ENCODE measurements around the gene PDCL3.

Gene PDCL3

GRCh38 chr2:100563407-100564247, 834 bp downstream of the PDCL3 start:
- Histone ChIP-seq H3K9ac (ENCODE audit: low read length) (peak overlapping the region; percentile 86), H3K9me3 (ENCODE audit: low read length) (no peaks in the 10 kb centered on the region), H3K4me3 (ENCODE audit: low read depth in 1 of 2, low read length in 2 of 2) (peak overlapping the region; percentile 91 to 98), H3K27me3 (ENCODE audit: control insufficient read depth in 1 of 2, insufficient read depth in 2 of 2, low read length in 2 of 2) (no peaks in the 10 kb centered on the region), H3K27ac (ENCODE audit: low read depth, low read length) (peak overlapping the region; percentile 92), H3K4me1 (ENCODE audit: insufficient read depth, low read length) (peaks cover 17% of the 10 kb centered on the region), H3K36me3 (ENCODE audit: insufficient read depth, low read length) (peaks cover 10% of the 10 kb centered on the region)

GRCh38 chr2:100568989-100569388, 6.2 kb downstream of the PDCL3 start:
- H3K27me3 ChIP-seq (ENCODE audit: control insufficient read depth in 1 of 2, insufficient read depth in 2 of 2, low read length in 2 of 2): no peaks in the 10 kb centered on the region
- H3K4me3 ChIP-seq (ENCODE audit: low read depth in 1 of 2, low read length in 2 of 2): no peak overlapping the region
- H3K9ac ChIP-seq (ENCODE audit: low read length): no peak overlapping the region
- H3K9me3 ChIP-seq (ENCODE audit: low read length): no peaks in the 10 kb centered on the region
- H3K4me1 ChIP-seq (ENCODE audit: insufficient read depth, low read length): peaks cover 5% of the 10 kb centered on the region
- H3K27ac ChIP-seq (ENCODE audit: low read depth, low read length): no peak overlapping the region
- H3K36me3 ChIP-seq (ENCODE audit: insufficient read depth, low read length): peaks cover 32% of the 10 kb centered on the region

GRCh38 chr2:100571668-100572067, 8.9 kb downstream of the PDCL3 start:
- Histone ChIP-seq H3K4me3 (ENCODE audit: low read depth in 1 of 2, low read length in 2 of 2) (no peak overlapping the region), H3K36me3 (ENCODE audit: insufficient read depth, low read length) (peaks cover 32% of the 10 kb centered on the region), H3K27ac (ENCODE audit: low read depth, low read length) (no peak overlapping the region), H3K27me3 (ENCODE audit: control insufficient read depth in 1 of 2, insufficient read depth in 2 of 2, low read length in 2 of 2) (no peaks in the 10 kb centered on the region), H3K4me1 (ENCODE audit: insufficient read depth, low read length) (no peaks in the 10 kb centered on the region), H3K9me3 (ENCODE audit: low read length) (no peaks in the 10 kb centered on the region), H3K9ac (ENCODE audit: low read length) (no peak overlapping the region)

- Histone ChIP-seq H3K9ac (ENCODE audit: low read length) (no peak overlapping the region), H3K4me3 (ENCODE audit: low read depth in 1 of 2, low read length in 2 of 2) (no peak overlapping the region), H3K4me1 (ENCODE audit: insufficient read depth, low read length) (no peaks in the 10 kb centered on the region), H3K9me3 (ENCODE audit: low read length) (no peaks in the 10 kb centered on the region), H3K27me3 (ENCODE audit: control insufficient read depth in 1 of 2, insufficient read depth in 2 of 2, low read length in 2 of 2) (no peaks in the 10 kb centered on the region), H3K27ac (ENCODE audit: low read depth, low read length) (no peak overlapping the region), H3K36me3 (ENCODE audit: insufficient read depth, low read length) (peaks cover 10% of the 10 kb centered on the region)
Observed at GRCh38 chr2:100577777-100578176, 15.0 kb downstream of the PDCL3 start.

GRCh38 chr2:100580367-100581276, 17.8 kb downstream of the PDCL3 start:
- H3K27ac ChIP-seq (ENCODE audit: low read depth, low read length): no peak overlapping the region
- H3K9ac ChIP-seq (ENCODE audit: low read length): no peak overlapping the region
- H3K4me3 ChIP-seq (ENCODE audit: low read depth in 1 of 2, low read length in 2 of 2): no peak overlapping the region
- H3K4me1 ChIP-seq (ENCODE audit: insufficient read depth, low read length): no peaks in the 10 kb centered on the region
- H3K27me3 ChIP-seq (ENCODE audit: control insufficient read depth in 1 of 2, insufficient read depth in 2 of 2, low read length in 2 of 2): no peaks in the 10 kb centered on the region
- no peaks in the 10 kb centered on the region for H3K36me3 ChIP-seq (ENCODE audit: insufficient read depth, low read length)
- no peaks in the 10 kb centered on the region for H3K9me3 ChIP-seq (ENCODE audit: low read length)

- Histone ChIP-seq H3K4me3 (ENCODE audit: low read depth in 1 of 2, low read length in 2 of 2) (no peak overlapping the region), H3K9me3 (ENCODE audit: low read length) (no peaks in the 10 kb centered on the region), H3K36me3 (ENCODE audit: insufficient read depth, low read length) (no peaks in the 10 kb centered on the region), H3K27me3 (ENCODE audit: control insufficient read depth in 1 of 2, insufficient read depth in 2 of 2, low read length in 2 of 2) (no peaks in the 10 kb centered on the region), H3K4me1 (ENCODE audit: insufficient read depth, low read length) (no peaks in the 10 kb centered on the region), H3K27ac (ENCODE audit: low read depth, low read length) (no peak overlapping the region), H3K9ac (ENCODE audit: low read length) (no peak overlapping the region)
Observed at GRCh38 chr2:100581277-100581612, 18.5 kb downstream of the PDCL3 start.

- no peaks in the 10 kb centered on the region for H3K36me3 ChIP-seq (ENCODE audit: insufficient read depth, low read length)
- no peaks in the 10 kb centered on the region for H3K4me1 ChIP-seq (ENCODE audit: insufficient read depth, low read length)
- no peak overlapping the region for H3K9ac ChIP-seq (ENCODE audit: low read length)
- H3K27me3 ChIP-seq (ENCODE audit: control insufficient read depth in 1 of 2, insufficient read depth in 2 of 2, low read length in 2 of 2): no peaks in the 10 kb centered on the region
- no peak overlapping the region for H3K4me3 ChIP-seq (ENCODE audit: low read depth in 1 of 2, low read length in 2 of 2)
- no peaks in the 10 kb centered on the region for H3K9me3 ChIP-seq (ENCODE audit: low read length)
- H3K27ac ChIP-seq (ENCODE audit: low read depth, low read length): no peak overlapping the region
Observed at GRCh38 chr2:100584816-100585215, 22.0 kb downstream of the PDCL3 start.

GRCh38 chr2:100588071-100588786, 25.4 kb downstream of the PDCL3 start:
- H3K36me3 ChIP-seq (ENCODE audit: insufficient read depth, low read length): no peaks in the 10 kb centered on the region
- H3K4me3 ChIP-seq (ENCODE audit: low read depth in 1 of 2, low read length in 2 of 2): no peak overlapping the region
- no peak overlapping the region for H3K9ac ChIP-seq (ENCODE audit: low read length)
- H3K27me3 ChIP-seq (ENCODE audit: control insufficient read depth in 1 of 2, insufficient read depth in 2 of 2, low read length in 2 of 2): no peaks in the 10 kb centered on the region
- no peaks in the 10 kb centered on the region for H3K9me3 ChIP-seq (ENCODE audit: low read length)
- H3K4me1 ChIP-seq (ENCODE audit: insufficient read depth, low read length): no peaks in the 10 kb centered on the region
- H3K27ac ChIP-seq (ENCODE audit: low read depth, low read length): no peak overlapping the region

GRCh38 chr2:100589527-100589926, 26.7 kb downstream of the PDCL3 start:
- Histone ChIP-seq H3K4me3 (ENCODE audit: low read depth in 1 of 2, low read length in 2 of 2) (no peak overlapping the region), H3K36me3 (ENCODE audit: insufficient read depth, low read length) (no peaks in the 10 kb centered on the region), H3K9me3 (ENCODE audit: low read length) (no peaks in the 10 kb centered on the region), H3K27me3 (ENCODE audit: control insufficient read depth in 1 of 2, insufficient read depth in 2 of 2, low read length in 2 of 2) (no peaks in the 10 kb centered on the region), H3K9ac (ENCODE audit: low read length) (no peak overlapping the region), H3K4me1 (ENCODE audit: insufficient read depth, low read length) (no peaks in the 10 kb centered on the region), H3K27ac (ENCODE audit: low read depth, low read length) (no peak overlapping the region)

- Histone ChIP-seq H3K9me3 (ENCODE audit: low read length) (no peaks in the 10 kb centered on the region), H3K27me3 (ENCODE audit: control insufficient read depth in 1 of 2, insufficient read depth in 2 of 2, low read length in 2 of 2) (no peaks in the 10 kb centered on the region), H3K27ac (ENCODE audit: low read depth, low read length) (no peak overlapping the region), H3K4me1 (ENCODE audit: insufficient read depth, low read length) (no peaks in the 10 kb centered on the region), H3K9ac (ENCODE audit: low read length) (no peak overlapping the region), H3K4me3 (ENCODE audit: low read depth in 1 of 2, low read length in 2 of 2) (no peak overlapping the region), H3K36me3 (ENCODE audit: insufficient read depth, low read length) (no peaks in the 10 kb centered on the region)
Observed at GRCh38 chr2:100592226-100592625, 29.4 kb downstream of the PDCL3 start.

GRCh38 chr2:100596465-100596864, 33.7 kb downstream of the PDCL3 start:
- Histone ChIP-seq H3K9ac (ENCODE audit: low read length) (no peak overlapping the region), H3K27me3 (ENCODE audit: control insufficient read depth in 1 of 2, insufficient read depth in 2 of 2, low read length in 2 of 2) (no peaks in the 10 kb centered on the region), H3K36me3 (ENCODE audit: insufficient read depth, low read length) (no peaks in the 10 kb centered on the region), H3K9me3 (ENCODE audit: low read length) (no peaks in the 10 kb centered on the region), H3K4me3 (ENCODE audit: low read depth in 1 of 2, low read length in 2 of 2) (no peak overlapping the region), H3K27ac (ENCODE audit: low read depth, low read length) (no peak overlapping the region), H3K4me1 (ENCODE audit: insufficient read depth, low read length) (no peaks in the 10 kb centered on the region)
